A375 (cell line): Measurements from ENCODE around the gene GLG1. TPM values are rescaled to one million over a fixed set of nuclear protein-coding genes. Genes with fewer than 3 reads are reported as not detected.

Experiments
- small RNA-seq: library from RNA; depleted of rRNA; stranded (forward); fragments of <200 nt; gene quantifications from one replicate; pipeline ENCODE3, GENCODE V24; 2014
- total RNA-seq: library from RNA; depleted of rRNA; stranded (reverse); fragments of >200 nt; shearing (Covaris generic); gene quantifications from 2 replicates; pipeline ENCODE4 v1.2.3, GENCODE V29; 2014; rRNA removed

Gene GLG1
- 171 TPM in 2 replicates for total RNA-seq

DNA sequence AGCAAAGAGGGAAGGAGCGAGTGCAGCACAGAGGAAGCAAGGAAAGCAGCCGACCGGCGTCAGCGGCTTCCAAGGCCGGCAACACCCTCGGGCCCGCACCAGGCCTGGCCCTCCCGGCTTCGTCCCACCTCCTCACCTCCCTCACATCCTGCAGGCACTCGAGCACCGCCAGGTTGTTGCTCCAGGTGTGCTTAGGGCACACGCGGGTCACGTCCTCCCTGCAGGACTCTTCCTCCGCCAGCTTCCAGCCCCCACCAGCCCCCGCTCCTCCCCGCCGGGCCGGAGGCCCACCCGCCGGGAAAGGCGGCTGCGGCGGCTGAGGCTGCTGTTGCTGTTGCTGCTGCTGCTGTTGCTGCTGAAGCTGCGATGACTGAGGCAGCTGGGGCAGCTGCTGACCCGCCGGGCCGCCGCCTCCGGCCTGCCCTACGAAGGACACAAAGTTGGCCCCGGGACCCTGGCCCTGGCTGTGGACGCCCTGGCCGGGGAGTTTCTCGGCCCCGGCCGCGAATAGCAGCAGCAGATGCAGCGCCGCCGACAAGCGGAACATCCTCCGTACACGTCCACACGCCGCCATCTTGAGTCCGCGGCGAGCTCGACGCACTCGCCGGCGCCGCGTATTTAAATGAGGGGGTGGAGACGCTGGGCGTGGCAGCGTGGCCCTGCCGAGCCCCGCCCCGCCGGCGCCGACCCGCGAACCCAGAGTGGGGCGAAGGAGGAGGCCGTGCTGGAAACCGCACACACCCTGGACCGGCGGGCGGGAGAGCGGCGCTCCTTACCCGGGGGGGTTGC, at the start of gene GLG1:
TSS of gene GLG1 (minus strand) at position 594 of the 789 bp plus-strand sequence. CDS start at position 574, 20 bp downstream.

DNA sequence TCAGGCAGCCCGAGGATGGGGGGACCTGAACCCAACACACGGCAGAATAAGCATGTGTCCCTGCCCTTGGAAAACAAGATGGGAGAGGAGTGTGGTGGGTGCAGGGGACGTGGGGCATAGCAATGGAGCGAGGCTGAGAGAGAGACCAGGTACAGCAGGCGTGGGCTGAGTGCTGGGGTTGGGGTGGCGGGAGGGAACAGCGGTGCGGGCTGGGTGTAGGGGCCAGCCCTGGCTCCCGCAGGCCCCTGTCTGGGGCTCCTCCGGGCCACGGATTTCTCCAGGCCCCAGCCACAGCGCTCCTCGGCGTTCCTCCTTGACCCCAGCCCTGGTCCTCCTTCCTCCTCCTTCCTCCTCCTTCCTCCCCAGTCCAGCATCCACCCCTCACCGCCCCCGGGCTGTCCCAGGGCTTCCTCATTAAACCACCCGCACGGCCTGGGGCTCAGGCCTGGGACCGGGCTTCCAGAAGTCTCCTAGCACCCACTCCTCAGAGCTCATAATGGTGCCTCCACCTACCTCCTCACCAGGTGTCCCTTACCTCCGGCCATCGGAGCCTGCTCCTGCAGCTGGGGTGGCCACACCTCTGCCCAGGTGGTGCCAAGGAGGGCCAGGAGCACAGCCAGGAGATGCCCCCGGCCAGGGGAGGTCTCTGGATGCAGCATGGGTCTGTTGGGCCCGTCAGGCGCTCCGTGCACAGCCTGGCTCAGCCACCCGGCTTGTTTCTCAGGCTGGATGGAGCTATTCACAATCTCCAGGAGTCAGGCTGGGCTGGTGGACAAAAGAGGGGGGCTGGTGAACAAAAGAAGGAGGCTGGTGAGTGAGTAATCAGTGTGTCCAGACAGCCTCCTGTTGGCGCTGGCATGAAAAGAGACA, 186.1 kb downstream of the GLG1 start, which contains the start of gene CLEC18B:
TSS of gene CLEC18B (minus strand) at position 867 of the 870 bp plus-strand sequence. CDS start at position 659, 208 bp downstream.

Small RNA genes lying within 50 kb of the gene (small RNA-seq; reads per million reads assigned to genes)
- gene RF00019 (not detected), gene RNU6-237P (not detected)

Other genes starting within 250 kb of the GLG1 start
- 2.2 and 2.4 TPM in 2 replicates for gene NPIPB15, start 230.8 kb downstream of the GLG1 start, total RNA-seq
- gene CLEC18B, start 185.6 kb downstream of the GLG1 start, total RNA-seq: 3.9 and 5.8 TPM in 2 replicates
- gene RFWD3, start 59.8 kb upstream of the GLG1 start, total RNA-seq: 55.6 and 55.7 TPM in 2 replicates
- 15.7 and 20.7 TPM in 2 replicates for gene MLKL, start 93.7 kb upstream of the GLG1 start, total RNA-seq
- not detected in 2 replicates for gene FA2H, start 167.7 kb upstream of the GLG1 start, total RNA-seq